Measurements from ENCODE around the gene SYNE1. TPM values are rescaled to one million over a fixed set of nuclear protein-coding genes. Genes with fewer than 3 reads are reported as not detected.

Gene SYNE1
- total RNA-seq, 2 experiments from 2014 or later = 74.6 to 140 TPM

DNA sequence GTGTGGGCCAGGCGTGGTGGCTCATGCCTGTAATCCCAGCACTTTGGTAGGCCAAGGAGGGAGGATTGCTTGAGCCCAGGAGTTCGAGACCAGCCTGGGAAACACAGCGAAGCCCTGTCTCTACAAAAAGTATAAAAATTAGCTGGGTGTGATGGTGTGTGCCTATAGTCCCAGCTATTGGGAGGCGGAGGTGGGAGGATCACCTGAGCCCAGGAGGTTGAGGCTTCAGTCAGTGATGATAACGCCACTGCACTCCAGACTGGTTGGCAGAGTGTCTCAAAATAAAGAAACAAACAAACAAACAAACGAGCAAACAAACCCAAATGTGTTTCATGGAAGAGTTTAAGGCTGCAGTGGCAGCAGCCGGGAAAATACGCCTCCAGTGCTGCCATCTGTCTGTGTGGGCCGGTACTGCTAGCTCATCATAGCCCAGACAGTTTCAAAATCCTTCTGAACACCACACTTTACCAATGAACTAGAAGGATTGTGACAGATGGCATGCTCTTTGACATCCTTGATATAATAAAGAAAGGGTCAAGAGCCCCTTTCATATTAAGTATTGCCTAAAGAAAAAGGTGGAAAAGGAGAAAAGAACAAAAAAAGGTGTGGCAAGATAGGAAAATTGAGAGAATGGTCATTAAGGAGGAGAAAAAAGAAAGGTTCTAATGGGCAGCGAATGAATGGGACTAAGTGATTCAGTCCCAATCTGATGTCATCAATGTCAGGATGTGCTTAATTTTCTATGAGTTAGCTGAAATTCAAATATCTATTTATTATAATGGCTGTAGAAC, 298.6 kb downstream of the SYNE1 start:
- Histone ChIP-seq H2AFZ (ENCODE audit: low read length) (no peak overlapping the region), H4K20me1 (ENCODE audit: insufficient read depth, low read length) (no peaks in the 10 kb centered on the region), H3K4me3 (ENCODE audit: low read depth, low read length, poor library complexity, severe bottlenecking) (no peak overlapping the region), H3K9me2 (ENCODE audit: insufficient read depth, low read length) (no peaks in the 10 kb centered on the region), H3K27ac (ENCODE audit: low read depth, low read length, poor library complexity, severe bottlenecking) (no peak overlapping the region), H3K9me3 (ENCODE audit: low read length) (no peaks in the 10 kb centered on the region), H3K4me1 (ENCODE audit: insufficient read depth, low read length, poor library complexity, severe bottlenecking) (no peaks in the 10 kb centered on the region), H3K79me2 (ENCODE audit: insufficient read depth, low read depth, low read length) (no peaks in the 10 kb centered on the region), H3K4me2 (ENCODE audit: low read length) (no peak overlapping the region), H3K36me3 (ENCODE audit: insufficient read depth, low read length) (no peaks in the 10 kb centered on the region)
- intact Hi-C loops (cut with micrococcal nuclease; ENCODE audit: unreplicated experiment) = loop anchor here (1.0 to 5.0 kb wide), 2 partner anchors 36 to 71 kb away; no protein-coding TSS in a partner anchor
- POLR2A ChIA-PET = interaction anchor here (0.6 to 2.0 kb wide), 8 partner anchors 14 to 173 kb away, joined by 3 to 9 read pairs (median 3); no protein-coding TSS in a partner anchor
- peak; percentile 42 for DNase-seq (ENCODE audit: low spot score)
- CTCF ChIA-PET (ENCODE audit: unreplicated experiment) = interaction anchor here (0.6 to 2.1 kb wide), 3 partner anchors 16 to 37 kb away, joined by 3 to 8 read pairs (median 3); no protein-coding TSS in a partner anchor
- no peak for TF ChIP-seq EZH2phosphoT487 (IDR thresholded peaks at IDR 0.05; ENCODE audit: borderline replicate concordance, low read depth, low read length)
- TF ChIP-seq, protein P1, sequence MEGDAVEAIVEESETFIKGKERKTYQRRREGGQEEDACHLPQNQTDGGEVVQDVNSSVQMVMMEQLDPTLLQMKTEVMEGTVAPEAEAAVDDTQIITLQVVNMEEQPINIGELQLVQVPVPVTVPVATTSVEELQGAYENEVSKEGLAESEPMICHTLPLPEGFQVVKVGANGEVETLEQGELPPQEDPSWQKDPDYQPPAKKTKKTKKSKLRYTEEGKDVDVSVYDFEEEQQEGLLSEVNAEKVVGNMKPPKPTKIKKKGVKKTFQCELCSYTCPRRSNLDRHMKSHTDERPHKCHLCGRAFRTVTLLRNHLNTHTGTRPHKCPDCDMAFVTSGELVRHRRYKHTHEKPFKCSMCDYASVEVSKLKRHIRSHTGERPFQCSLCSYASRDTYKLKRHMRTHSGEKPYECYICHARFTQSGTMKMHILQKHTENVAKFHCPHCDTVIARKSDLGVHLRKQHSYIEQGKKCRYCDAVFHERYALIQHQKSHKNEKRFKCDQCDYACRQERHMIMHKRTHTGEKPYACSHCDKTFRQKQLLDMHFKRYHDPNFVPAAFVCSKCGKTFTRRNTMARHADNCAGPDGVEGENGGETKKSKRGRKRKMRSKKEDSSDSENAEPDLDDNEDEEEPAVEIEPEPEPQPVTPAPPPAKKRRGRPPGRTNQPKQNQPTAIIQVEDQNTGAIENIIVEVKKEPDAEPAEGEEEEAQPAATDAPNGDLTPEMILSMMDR (conservative IDR thresholded peaks at IDR 0.05; ENCODE audit: low read length) = peak; percentile 96
- no TSS peak for BruUV-seq (replicated peaks)

DNA sequence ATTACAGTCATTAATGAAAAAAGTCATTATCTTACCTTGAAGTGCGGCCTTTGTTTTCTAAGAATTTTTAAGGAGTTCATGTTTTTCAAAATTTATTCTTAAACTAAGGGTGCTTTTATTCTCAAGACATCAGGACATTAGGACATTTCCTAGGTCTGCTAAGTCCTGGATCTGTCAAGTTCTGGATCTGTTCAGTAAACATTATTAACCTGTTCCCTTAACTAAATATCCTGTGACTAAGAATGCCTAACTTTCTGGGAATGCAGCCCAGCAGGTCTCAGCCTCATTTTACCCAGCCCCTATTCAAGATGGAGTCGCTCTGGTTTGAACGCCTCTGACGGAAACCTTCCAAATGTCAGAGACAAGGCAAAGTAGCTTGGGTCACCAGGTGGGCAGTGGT, 302.6 kb downstream of the SYNE1 start:
- POLR2A ChIA-PET = no interaction called here
- intact Hi-C loops (cut with micrococcal nuclease; ENCODE audit: unreplicated experiment) = no loop called here
- H3K4me2 ChIP-seq (ENCODE audit: low read length) = no peak overlapping the region
- BruUV-seq (replicated peaks) = no TSS peak
- CTCF ChIA-PET (ENCODE audit: unreplicated experiment) = no interaction called here
- H2AFZ ChIP-seq (ENCODE audit: low read length) = no peak overlapping the region
- no peaks in the 10 kb centered on the region for H3K9me2 ChIP-seq (ENCODE audit: insufficient read depth, low read length)
- TF ChIP-seq EZH2phosphoT487 (IDR thresholded peaks at IDR 0.05; ENCODE audit: borderline replicate concordance, low read depth, low read length) = no peak
- TF ChIP-seq, protein P1 (conservative IDR thresholded peaks at IDR 0.05; ENCODE audit: low read length) = no peak
- H3K36me3 ChIP-seq (ENCODE audit: insufficient read depth, low read length) = no peaks in the 10 kb centered on the region
- no peak overlapping the region for H3K27ac ChIP-seq (ENCODE audit: low read depth, low read length, poor library complexity, severe bottlenecking)
- no peaks in the 10 kb centered on the region for H3K4me1 ChIP-seq (ENCODE audit: insufficient read depth, low read length, poor library complexity, severe bottlenecking)
- no peaks in the 10 kb centered on the region for H3K9me3 ChIP-seq (ENCODE audit: low read length)
- H4K20me1 ChIP-seq (ENCODE audit: insufficient read depth, low read length) = no peaks in the 10 kb centered on the region
- H3K79me2 ChIP-seq (ENCODE audit: insufficient read depth, low read depth, low read length) = no peaks in the 10 kb centered on the region
- DNase-seq (ENCODE audit: low spot score) = no peak
- no peak overlapping the region for H3K4me3 ChIP-seq (ENCODE audit: low read depth, low read length, poor library complexity, severe bottlenecking)

DNA sequence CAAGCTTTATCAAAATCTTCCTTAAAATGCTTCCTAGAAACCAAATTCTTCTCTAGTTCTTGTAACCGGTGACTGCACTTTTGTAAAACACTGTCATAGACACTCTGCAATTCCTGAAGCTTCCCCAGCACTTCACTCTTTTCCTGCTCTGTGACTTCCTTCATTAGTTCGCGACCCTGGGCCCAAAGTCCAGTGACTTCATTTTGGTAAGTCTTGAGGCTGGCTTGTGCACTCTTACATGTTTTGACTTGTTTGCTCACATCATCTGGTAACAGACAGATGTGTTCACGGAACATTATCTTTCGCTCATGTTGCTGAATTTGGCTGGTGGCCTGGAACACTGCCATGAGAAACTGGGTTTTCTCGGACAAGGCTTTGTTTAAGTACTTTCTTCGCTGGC, 306.2 kb downstream of the SYNE1 start:
- CTCF ChIA-PET (ENCODE audit: unreplicated experiment) = no interaction called here
- H3K4me3 ChIP-seq (ENCODE audit: low read depth, low read length, poor library complexity, severe bottlenecking) = no peak overlapping the region
- POLR2A ChIA-PET = interaction anchor here (0.6 to 1.4 kb wide), 3 partner anchors 13 to 150 kb away, joined by 4 read pairs; no protein-coding TSS in a partner anchor
- intact Hi-C loops (cut with micrococcal nuclease; ENCODE audit: unreplicated experiment) = no loop called here
- no TSS peak for BruUV-seq (replicated peaks)
- no peaks in the 10 kb centered on the region for H3K36me3 ChIP-seq (ENCODE audit: insufficient read depth, low read length)
- H3K27ac ChIP-seq (ENCODE audit: low read depth, low read length, poor library complexity, severe bottlenecking) = no peak overlapping the region
- H3K9me2 ChIP-seq (ENCODE audit: insufficient read depth, low read length) = no peaks in the 10 kb centered on the region
- no peaks in the 10 kb centered on the region for H4K20me1 ChIP-seq (ENCODE audit: insufficient read depth, low read length)
- H3K4me1 ChIP-seq (ENCODE audit: insufficient read depth, low read length, poor library complexity, severe bottlenecking) = no peaks in the 10 kb centered on the region
- no peaks in the 10 kb centered on the region for H3K79me2 ChIP-seq (ENCODE audit: insufficient read depth, low read depth, low read length)
- TF ChIP-seq, protein P1 (conservative IDR thresholded peaks at IDR 0.05; ENCODE audit: low read length) = no peak
- TF ChIP-seq EZH2phosphoT487 (IDR thresholded peaks at IDR 0.05; ENCODE audit: borderline replicate concordance, low read depth, low read length) = no peak
- no peaks in the 10 kb centered on the region for H3K9me3 ChIP-seq (ENCODE audit: low read length)
- no peak for DNase-seq (ENCODE audit: low spot score)
- no peak overlapping the region for H2AFZ ChIP-seq (ENCODE audit: low read length)
- no peak overlapping the region for H3K4me2 ChIP-seq (ENCODE audit: low read length)

All from OCI-LY7 (cell line).